Medulla oblongata (tissue), 1 donor: Measurements from ENCODE around the gene ZNF248.

Experiments used
- DNase-seq: peaks from one replicate; pipeline ENCODE4 v3.0.0-alpha.2; 2015; ENCODE audit errors: extremely low spot score

Gene ZNF248

DNA sequence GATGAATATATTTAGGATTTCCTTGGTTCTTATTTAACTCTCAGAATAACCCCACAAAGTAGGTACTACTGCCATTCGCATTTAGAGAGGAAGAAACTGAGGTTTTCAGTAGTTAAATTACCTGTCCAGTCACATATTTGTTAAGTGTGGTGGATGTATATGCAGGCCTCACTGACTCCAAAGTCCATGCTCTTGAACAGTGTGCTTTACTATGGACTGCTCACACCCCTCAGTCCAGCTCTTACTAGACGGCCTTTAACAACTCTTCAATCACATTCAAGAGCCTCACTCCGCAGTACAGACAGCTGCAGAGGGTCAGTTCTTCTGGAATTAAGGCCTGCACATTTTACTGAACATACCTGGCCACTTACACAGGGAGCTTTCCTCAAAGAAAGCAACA is 36.2 kb downstream of the ZNF248 start:
- DNase-seq = no peak

DNA sequence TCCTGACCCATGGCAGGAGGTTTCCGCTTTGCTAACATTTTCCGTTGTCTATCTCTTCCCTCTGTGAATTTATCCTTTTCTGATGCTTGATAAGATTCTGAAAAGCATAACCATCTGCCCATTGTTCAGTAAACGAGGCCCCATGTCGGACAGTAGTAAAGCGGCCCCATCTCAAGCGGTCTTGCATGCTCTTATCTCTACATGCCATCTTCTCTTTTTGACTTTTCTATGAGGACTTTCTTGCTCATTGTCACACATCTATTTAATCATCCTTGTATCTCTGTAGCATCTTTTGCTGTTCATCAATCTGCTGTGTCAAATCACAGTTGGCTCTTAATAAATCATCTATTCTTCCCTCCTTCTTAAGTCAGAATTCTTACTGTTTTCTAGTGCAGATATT is 37.6 kb downstream of the ZNF248 start:
- no peak for DNase-seq

DNA sequence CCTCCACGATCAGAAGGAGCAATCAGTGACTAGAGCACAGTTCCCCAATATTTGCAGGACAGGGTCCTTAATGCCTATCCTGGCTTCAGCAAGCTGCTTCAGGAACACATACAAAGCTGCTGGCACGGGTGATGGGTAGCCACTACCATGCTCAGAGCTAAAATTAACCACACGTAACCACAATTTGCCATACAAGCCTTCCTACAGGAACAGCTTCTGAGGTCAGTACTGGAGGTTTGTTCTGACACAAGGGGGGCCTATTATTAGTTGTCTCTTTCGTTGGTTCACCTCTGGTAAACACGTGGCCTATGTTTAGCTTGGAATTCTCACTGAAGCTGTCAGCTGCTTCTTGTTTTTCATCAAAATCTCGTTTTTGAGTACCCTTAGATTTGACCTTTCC is 41.1 kb downstream of the ZNF248 start:
- DNase-seq = no peak

DNA sequence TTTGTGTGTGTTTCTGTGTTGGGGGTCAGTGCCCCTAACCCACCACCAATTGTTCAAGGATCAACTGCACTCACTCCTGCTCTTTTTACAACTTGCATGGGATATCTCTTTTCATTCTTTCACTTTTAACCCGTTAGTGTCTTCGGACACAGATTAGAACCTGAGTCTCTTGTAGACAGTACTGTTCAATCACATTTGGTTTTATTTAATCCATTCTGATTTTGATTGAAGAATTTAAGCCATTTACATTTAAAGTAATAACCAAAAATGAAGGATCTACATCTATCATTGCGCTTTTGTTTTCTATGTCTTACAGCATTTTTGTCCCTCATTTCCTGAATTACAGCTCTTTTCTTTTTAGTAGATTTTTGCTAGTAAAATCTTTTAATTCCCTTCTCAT is 43.6 kb downstream of the ZNF248 start:
- DNase-seq = no peak

DNA sequence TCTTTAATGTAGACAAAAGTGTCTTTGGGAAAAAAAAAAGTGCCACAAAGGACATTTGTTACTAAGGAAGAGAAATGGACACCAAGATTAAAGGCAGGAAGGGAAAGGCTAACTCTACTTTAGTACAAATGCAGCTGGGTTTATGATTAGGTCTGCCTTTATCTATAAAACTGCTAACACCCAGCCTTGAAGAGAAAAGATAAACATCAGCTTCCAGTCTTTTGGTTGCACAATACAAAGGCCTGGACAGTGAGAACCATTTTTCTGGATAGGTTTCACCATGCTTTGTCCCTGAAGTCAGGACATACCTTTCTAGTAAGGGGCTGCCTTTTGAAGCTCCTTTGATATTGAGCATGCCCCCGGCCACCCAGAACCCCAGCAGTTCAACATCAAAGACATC is 45.1 kb downstream of the ZNF248 start:
- DNase-seq = no peak

DNA sequence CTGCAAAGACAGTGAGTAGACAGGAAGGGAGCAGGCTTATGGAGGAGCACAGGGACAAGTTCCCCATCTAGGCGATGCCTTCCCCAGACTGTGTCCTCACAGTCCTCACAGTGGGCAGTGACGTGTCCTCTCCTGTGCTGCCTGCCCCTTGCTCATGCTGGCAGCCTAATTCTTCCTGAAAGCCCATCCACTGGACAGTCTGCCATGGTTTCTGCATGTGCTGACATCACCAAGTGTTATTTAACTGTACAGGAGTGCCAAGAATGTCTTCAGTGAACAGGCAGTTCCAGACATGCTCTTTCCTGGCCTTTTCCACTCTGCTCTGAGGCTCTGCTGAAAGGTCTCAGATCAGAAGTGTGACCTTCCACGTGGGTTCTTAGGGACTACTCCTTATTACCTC is 54.1 kb downstream of the ZNF248 start:
- DNase-seq = no peak

DNA sequence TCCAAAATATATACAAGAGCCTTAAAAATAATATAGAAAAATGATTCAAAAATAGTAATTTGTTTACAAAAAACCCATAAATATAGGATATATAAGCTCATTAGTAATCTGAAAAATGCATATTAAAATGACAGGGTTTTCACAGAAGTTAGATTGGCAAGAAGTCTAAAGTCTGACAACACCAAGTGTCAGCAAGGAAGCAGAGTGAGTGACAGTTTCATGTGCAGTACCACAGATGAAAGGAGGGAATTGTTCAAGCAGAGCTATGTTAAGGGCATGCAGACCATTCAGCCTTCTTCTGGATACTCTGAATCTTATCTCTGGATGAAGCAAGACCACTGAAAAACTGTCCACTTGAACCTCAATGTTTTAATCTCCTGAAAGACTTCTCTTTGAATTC is 55.9 kb downstream of the ZNF248 start:
- no peak for DNase-seq

DNA sequence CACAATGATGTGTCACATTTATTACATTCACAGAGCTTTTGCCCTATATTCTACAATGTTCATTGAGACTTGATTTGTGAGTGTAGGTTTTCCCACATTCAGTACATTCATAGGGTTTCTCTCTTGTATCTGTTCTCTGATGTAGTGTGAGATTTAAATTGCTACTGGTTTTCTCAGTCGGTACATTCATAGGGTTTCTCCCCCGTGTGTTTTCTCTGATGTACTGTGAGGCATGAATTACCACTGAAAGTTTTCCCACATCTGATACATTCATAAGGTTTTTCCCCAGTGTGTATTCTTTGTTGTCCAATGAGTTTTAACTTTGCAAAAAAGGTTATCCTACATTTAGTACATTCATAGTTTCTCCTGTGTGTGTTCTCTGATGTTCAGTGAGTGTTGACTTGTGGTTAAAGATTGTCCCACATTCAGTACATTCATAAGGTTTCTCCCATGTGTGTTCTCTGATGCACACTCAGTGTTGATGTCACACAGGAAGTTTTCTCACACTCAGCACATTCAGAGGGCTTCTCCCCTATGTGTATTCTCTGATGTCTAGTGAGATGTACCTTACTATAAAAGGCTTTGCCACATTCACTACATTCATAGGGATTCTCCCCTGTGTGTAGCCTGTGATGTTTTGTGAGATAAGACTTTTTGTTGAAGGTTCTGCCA is 63.0 kb downstream of the ZNF248 start:
- no peak for DNase-seq

DNA sequence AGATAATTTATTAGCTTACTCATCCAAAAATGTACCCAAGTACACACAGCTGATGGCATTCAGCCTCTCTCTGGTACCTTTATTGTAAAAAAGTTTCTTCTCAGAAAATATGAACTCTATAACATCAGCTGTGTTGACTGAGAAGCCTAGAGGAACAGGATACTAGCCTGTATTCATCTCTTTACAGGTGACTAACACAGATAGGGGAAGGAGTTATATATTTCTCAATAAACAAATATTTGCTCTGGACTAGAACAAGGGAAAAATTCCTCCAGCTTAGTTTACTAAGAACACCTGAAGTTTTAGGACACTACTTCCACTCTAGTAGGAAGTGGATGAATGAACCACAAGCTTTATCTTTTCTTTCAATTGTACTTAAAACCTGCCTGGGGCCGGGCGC is 67.8 kb downstream of the ZNF248 start:
- DNase-seq = no peak

DNA sequence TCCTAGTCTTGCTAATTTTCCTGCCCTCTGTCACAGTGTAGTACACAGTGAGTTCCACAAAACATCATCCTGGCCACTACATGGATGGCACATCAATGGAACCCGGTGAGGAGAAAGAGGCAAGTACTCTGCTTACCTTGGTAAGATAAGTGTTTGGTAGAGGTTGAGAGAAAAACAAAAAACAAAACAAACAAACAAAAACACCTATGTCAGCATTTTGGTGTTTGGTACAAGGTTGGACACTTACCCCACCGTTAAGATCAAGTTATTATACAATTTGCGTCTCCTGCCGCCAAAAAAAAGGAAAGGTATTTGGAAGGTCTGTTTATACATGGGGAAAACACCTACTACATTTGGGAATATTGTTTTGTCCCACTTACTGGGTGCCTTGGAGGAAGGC is 72.7 kb downstream of the ZNF248 start:
- no peak for DNase-seq

DNA sequence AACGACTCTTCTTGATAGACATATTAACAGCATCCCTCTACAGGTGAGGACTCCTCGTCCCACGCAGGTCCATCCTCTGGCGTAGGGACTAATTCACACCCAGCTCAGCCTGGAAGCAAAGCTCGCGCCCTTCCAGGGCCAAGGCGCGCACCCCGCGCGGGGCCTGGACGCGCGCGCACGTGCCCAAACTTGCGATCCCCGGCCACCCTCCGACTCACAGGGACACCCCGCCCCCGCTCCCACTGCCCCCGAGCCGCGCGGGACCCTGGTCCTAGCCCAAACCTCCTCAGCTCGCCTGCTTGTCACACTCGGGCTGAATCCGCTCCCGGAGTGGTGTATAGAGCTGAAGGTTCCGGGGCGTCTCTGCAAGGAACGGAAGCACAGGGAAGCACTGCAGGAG is 76.9 kb downstream of the ZNF248 start:
- no peak for DNase-seq

DNA sequence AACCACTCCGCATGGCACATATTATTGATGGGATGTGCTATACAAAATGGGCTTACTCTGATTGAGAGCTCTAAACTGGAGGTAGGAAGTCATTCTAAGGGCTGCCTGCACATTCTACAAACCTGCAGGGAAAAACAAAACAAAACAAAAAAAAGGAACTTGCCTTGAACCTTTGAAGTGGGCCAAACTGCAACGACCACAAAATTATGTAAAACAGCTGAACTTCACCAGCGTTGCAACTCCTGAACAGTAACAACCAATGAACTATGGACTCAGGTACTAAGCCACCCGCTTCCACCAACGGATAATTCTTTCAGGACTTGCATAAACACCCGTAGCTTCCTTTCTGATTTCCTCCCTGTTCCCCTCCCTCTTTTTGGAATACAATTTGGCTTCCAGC is 80.4 kb downstream of the ZNF248 start:
- no peak for DNase-seq

DNA sequence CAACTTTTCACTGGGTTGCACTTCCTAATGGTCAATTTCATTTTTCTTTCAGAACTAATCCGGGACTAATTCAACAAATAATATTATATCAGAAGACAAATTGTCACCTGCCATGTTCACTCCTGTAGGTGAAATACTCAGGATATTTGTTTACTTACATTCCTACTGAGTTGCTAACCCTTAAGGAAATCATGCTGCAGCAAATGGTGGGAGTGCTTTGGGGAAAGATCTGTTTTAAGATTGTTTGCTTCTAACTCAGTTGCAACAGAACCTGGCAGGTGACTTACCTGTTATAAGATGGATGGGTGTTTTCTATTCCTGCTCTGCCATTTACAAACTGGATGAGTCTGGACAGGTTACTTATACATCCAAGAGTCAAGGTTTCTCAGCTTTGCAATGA is 81.8 kb downstream of the ZNF248 start:
- no peak for DNase-seq

DNA sequence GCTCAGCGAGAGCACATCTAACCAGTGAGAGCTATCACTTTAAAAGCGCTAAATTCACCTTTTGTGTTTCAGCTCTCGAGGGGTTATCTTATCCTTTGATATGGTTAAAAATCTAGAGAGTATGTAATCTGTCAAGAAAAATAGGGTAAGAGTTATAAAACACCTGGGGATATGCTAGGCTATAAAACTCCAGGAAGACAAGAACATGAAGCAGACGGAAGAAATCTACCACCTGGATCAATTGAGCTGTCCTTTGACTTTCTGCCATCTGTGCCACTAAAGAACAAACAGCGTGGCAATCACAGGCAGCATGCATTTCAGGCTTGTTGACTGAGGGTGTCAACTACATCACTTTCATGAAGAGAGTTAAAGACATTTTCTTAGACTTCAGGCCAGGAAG is 83.1 kb downstream of the ZNF248 start:
- DNase-seq = no peak

DNA sequence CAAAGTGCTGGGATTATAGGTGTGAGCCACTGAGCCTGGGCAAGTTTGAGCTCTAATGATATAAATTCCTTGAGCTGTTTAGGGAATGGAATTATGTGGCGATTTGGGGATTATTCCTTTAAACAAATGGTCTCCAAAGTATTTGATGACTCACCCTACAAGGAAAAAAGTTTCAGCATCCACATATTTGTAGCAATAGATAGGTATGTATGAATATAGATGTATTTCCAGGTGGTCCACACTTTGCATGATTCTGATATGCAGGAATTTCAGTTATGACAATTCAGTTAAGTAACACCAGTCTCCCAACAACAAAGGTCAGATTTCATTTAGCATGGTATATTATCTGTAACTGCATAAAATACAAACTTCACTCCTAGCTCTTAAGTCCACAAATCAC is 92.2 kb downstream of the ZNF248 start:
- no peak for DNase-seq

DNA sequence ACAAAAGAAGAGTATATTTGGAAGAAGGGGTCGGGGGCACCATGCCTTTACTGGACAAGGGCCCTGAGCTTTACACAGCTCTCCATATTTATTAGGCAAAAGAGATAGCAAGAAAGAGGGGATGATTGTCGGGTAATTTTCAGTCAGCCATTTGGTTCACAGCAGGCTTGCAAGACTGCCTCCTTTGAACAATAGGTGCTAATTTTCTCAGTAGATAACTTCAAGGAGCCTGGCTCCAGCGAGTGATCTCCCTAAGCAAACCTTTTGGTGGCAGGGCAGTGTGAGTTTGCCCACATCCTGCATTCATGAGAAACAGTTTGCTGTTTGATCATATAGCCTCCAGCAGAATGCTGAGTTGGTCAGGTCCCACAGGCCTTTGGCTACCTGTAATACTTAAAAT is 94.3 kb downstream of the ZNF248 start:
- DNase-seq = no peak

DNA sequence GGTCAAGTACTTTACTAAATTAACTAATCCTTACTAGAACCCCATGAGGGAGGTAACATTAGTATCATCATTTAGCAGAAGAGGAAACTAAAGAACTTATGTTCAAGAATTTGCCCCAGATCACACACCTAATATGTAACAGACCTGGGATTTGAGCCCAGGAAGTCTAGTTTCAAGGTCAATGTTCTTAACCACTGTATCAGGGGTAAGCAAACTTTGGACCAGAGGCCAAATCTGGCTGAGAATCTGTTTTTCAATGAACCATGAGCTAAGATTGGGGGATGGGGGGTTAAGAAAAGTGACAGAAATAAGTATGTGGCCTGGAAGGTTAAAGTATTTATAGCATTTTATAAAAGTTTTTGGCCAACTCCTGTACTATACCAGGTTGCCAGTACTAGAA is 95.1 kb downstream of the ZNF248 start:
- DNase-seq = no peak

DNA sequence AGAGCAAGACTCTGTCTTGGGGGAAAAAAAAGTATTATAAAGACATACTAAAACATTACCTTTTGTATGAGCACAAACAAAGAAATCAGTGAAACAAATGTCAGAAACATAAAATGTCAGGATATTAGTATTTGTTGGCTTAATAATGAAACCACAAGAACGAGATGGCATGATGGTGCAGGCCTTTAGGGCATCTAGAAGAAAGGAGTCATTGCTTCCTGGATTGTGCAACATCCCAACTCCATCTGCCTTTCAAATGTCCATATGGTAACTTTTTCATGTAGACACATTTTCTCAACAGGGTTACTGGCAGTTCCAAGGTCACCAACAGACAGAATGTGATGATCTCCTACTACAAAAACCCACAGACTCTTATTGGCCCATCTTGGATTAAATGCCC is 96.6 kb downstream of the ZNF248 start:
- DNase-seq = no peak

DNA sequence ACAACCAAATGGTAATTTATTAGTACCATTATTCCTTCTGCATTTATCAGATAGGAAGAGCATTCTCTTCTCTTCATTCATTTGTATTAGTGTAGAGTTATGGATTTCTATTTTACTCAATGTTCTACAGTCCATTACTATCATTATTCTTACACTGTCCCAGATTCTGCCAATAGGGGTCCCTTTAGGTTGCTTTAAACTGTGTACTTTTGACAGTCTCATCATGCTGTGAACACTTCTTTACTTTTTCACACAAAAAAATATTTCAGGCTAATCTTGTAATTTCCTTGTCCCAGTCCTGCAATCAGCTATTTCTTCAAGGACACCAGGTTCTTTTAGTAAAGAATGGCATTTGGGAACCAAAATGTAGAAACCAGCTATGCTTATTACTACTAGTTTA is 99.3 kb downstream of the ZNF248 start:
- no peak for DNase-seq

DNA sequence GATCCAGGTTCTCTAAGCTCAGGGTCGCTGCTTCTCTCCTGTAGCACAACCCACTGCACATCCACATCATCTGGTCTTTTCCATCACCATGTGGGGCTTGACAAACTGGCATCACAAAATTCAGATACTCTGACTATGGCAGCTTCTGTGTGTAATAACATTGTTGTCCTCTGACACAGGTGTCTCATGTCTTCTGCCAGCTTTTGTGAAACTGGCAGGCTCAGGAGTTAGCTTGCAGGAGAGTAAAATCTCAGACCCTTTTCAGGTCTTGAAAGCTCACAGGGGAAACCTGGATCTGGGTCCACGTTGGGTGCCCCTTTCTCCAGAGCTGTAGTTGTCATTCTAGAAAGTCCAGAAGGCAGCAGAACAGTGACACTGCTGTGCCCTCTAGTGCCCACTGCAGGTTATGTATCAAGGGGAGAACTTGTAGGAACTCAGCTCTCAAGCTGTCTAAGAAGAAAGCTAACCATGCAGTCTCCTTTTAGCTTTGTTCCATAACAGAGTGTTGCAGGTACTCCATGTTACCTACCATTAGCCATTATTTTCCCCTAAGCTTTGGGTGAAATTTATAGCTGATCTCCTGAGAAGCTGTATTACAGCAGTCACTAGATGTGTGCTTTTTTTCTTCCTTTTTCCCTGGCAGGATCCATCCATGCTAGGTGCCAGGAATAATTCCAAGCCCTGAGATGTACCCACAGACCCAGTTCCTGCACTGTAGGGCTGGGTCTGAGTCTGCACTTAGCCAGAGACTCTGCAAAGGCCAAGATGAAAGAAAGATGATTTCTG is 102.7 kb downstream of the ZNF248 start:
- peak; percentile 54 for DNase-seq

DNA sequence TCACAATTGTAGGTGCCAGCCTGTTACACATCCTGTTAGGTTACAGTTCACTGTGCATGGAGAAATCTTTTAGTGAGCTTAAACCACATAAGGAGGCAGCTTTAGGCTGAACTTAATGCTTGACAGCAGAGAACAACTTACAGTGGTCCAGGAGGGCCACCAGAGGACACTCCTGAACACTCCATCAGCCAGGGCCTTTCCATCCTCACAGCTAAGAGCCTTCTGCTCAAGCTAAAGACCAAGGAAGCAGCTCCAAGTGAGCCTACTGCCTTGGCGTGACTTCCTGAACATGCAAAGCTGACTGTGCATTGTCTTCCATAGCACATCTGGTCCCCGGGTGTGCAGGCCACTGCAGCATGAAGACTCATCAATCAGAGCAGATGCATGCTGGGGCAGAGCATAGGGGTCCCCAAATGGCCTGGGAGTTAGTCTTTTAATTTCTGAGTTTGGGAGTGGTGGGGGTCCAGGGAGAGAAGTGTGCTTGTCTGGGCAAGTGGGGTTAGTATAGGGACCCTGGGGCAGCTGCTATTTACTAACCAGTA is 105.0 kb downstream of the ZNF248 start:
- no peak for DNase-seq

DNA sequence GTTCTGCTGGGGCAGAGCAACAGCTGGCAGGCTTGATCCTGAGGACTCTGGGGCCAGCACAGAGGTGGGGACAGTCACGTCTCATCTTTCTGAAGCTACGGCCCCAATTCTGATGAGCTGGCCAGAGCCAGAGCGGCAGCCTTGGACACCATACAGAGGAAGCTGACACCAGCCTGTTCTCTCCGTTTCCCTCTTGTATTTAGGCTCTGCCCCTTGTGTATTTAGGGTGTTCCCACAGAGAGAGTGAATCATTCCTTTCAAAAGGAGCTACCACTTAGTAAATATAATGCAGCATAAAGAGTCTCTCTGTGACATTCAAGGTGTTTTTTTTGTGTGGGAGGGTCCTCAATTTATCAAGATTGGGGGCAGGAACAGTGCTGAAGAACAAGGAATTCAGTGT is 109.2 kb downstream of the ZNF248 start:
- no peak for DNase-seq

DNA sequence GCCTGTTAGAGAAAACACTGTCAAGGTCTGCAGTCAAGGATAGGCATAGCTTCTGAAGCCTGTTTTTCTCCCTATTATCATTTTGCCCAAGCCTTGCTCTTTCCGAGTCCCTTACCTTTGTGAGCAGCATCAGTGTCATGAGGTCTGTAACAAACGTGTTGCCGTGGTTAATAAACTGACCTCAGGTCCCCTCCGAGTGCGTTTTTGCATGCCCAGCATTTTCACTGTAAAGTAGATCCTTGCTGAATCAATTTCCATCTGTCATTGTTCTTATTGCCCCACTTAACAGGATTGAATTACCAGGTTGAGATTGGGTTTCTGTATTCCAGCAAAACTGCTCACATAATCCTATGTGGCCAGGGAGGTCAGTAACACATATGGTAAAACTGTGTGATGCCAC is 110.3 kb downstream of the ZNF248 start:
- DNase-seq = no peak
